Medulla oblongata (tissue), 1 donor: ENCODE data around the gene FCHSD2.
A peak's percentile ranks its signal among the peaks of the same experiment; 100 is the strongest.
"Not testable (repeated sequence)": the region's sequence is repeated elsewhere in the genome, so short reads cannot be mapped to it uniquely, and the experiment has no call there.

ENCODE experiments used
- DNase-seq: peaks from one replicate; pipeline ENCODE4 v3.0.0-alpha.2; 2015; ENCODE audit errors: extremely low spot score

FCHSD2 gene

GRCh38 chr11:73059915-73060314, 82.2 kb downstream of the FCHSD2 start:
- no peak for DNase-seq

DNA sequence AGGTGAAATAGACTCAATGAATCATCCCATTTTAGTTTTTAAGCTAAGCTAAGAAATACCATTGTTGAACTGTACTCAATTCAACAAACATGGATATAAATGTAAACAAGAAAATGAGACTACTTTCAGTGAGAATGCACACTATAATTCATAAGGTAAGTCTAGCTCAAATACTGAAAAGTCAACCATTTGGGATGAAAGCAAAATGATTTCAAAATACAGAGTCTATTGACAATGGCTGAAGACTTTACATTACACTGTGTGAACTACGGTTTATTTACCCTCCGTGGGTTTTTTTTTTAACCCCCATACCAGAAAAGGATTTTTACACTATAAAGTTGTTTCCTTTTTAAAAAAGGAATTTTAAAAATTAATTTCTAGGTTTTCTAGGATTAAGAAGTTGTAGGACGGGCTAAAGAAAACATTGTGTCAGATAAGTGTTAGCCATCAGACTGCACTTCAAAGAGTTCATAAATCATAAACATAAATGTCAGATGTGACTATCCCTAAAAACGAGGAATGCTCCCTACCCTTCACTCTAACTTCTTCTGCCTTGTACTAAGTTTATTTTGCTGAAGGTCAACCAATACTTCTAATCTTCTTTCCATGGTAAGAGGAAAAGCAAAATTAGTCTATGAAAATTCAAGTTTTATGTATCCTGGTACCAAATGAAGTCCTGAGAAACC, 83.0 kb downstream of the FCHSD2 start:
- no peak for DNase-seq

DNA sequence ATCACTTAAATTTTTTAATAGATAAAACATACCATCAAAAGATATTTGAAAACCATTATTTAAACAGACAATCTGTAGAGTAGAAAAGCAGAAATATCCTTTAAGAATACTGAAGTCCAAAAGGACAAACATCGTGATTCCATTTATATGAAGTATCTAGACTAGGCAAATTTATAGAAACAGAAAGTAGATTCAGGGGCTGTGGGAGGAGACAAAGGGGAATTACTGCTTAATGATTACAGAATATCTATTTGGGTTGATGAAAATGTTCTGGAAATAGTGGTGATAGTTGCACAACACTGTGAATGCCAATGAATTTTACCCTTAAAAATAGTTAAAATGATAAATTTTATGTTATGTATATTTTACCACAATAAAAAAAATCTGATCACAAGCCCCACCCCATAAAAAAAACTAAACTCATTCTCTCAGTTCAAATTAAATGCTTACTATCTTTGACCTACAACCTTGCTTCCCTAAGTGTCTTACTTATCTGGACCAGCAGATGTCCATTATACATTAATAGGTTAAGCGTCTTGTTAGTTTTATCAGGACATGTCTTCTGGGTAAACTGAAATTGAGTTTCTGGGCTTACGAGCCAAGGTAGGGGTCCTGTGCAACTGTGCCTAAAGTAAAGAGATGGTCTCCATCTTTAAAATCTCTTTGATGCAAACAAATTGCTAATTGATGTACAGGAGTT, 86.3 kb downstream of the FCHSD2 start:
- DNase-seq = no peak

- no peak for DNase-seq
Measured at GRCh38 chr11:73055002-73055401, 87.1 kb downstream of the FCHSD2 start.

DNA sequence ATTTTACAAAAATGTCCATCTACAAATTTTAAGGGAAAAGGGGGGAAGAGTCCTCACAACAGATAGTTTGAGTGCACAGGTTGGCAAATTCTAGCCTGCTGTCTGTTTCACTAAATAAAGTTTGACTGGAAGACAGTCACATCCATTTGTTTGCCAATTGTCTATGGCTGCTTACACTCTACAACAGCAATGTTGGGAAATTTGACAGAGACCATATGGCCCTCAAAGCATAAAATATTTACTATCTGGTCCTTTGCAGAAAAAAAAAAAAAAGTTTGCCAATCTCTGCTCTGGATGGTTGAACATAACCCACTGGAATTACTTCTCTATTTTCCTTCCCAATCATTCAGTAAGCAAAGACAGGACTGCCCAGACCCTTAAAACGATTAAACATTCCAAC, 88.2 kb downstream of the FCHSD2 start:
- DNase-seq = no peak

DNA sequence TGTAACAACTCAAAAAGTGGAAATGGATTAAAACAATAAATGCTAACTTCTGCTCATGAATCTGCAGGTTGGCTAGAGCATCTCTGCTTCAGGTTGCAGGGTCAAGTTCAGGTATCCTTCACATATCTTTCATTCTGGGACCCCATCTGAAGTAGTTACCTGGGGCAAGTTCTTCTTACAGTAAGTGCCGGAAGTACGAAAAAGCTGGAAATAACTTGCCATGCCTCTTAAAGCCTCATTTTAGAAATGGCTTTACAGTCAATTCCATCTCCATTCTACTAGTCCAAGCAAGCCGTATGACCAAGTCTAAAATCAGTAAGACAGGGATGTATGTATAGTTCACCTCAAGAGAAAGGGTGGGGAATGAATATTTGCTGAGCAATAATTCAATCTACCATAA, 93.7 kb downstream of the FCHSD2 start:
- DNase-seq = peak; percentile 7

GRCh38 chr11:73047773-73048371, 94.2 kb downstream of the FCHSD2 start:
- peak; percentile 55 for DNase-seq

DNA sequence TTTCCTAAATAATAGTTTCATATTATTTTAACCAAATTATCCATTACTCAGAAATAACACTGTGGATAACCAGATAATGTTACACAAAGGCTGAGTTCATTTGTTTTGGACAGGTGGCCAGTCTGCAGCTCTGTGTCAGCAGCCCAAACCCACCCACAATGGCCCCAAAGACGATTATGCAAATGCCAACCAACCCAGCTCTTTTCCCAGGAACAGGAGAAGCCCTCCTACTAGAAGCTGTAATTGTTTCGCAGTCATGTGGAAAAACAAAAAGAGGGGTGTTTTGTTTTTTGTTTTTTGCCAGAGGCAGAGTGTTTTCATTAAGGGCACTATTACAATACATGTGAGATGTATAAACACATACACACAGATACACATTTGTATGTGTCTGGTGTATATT, 102.1 kb downstream of the FCHSD2 start:
- DNase-seq = peak; percentile 47

GRCh38 chr11:73034777-73035176, 107.3 kb downstream of the FCHSD2 start:
- DNase-seq = no peak

GRCh38 chr11:73034331-73034730, 107.8 kb downstream of the FCHSD2 start:
- DNase-seq = no peak

- DNase-seq = no peak
Measured at GRCh38 chr11:73030130-73030529, 112.0 kb downstream of the FCHSD2 start.

DNA sequence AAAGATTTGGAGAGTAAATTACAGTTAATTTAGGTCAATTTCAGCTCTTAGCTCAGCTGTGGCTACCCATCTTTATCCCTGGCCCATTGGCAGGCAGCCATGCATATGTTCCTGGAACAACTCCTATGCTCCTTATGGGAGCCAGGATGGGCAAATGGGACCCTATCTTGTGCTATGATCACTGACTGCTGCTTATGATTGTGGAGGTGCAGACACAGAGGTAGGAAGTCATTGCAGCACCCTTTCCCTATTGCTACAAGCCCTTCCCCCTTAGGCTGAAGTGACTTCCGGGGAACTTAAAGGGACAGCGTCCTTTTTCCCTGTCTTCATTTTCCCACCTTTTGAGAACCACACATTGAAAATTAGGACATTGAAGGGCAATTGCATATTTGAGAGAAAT, 112.7 kb downstream of the FCHSD2 start:
- DNase-seq = no peak

- DNase-seq = peak; percentile 27
Measured at GRCh38 chr11:73028611-73029010, 113.5 kb downstream of the FCHSD2 start.

- not testable (repeated sequence) for DNase-seq
Measured at GRCh38 chr11:73027840-73028239, 114.3 kb downstream of the FCHSD2 start.

- DNase-seq = no peak
Measured at GRCh38 chr11:73024639-73025038, 117.5 kb downstream of the FCHSD2 start.

DNA sequence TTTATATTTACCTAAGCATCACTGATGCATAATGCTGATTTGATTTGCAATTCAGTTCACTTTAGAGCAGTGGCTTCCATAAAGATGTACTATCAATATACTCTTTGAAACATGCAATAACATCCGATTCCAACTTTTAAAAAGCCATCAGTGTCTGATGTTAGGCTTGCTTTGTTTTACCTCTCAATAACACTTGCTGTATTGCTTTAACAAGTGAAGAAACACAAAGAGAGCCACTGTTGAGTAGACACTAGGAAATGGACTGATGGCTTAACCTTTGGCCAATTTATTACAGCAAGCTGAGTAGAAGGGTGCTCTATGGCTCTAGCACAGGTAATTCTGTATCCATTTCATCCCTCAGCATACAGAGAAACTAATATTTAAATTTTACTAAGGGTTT, 122.1 kb downstream of the FCHSD2 start:
- peak; percentile 50 for DNase-seq

- peak; percentile 77 for DNase-seq
Measured at GRCh38 chr11:73019449-73019848, 122.7 kb downstream of the FCHSD2 start.

- no peak for DNase-seq
Measured at GRCh38 chr11:73018856-73019255, 123.3 kb downstream of the FCHSD2 start.

DNA sequence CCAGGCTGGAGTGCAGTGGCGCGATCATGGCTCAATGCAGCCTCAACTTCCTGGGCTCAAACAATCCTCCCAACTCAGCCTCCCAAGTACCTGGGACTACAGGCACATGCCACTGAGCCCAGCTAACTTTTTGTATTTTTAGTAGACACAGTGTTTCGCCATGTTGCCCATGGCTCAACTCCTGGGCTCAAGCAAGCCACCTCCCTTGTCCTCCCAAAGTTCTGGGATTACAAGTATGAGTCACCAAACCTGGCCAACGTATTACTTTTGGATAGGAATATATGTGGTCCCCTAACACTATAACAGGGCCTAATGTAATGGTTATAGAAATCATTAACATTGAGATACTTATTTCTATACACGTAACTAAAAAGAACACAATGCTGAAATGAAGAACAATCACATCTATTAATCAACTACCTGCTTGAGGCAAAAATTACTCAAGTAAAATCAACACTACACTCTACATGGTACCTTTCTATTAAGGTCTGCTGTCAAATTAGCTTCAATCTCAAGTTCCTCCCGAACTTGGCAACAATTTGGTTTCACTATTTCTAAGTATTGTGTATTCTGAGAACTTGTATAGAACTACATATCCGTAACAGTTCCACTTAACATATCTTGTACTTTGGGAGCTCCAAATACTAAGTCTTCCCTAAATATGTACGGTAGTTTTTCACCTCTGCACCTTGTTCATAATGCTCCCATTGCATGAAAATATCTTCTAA, 124.9 kb downstream of the FCHSD2 start:
- peak; percentile 18 for DNase-seq

DNA sequence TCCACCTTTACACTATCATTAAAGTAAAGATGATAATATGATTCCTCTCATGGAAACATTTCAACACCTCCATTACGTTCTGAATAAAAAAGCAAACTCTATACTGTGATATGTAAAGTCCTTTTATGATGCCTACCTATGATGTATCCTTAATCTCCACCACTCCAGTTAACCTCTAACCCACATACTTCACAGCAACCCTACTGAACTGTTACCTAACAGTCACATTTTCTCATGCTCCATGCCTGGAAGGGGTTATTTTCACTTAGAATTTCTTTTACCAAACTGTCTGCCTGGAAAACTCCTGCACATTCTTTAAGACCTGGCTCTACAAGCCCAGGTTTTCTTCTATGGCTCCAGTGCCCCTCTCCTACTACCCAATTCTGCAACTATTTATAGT, 129.1 kb downstream of the FCHSD2 start:
- DNase-seq = no peak

DNA sequence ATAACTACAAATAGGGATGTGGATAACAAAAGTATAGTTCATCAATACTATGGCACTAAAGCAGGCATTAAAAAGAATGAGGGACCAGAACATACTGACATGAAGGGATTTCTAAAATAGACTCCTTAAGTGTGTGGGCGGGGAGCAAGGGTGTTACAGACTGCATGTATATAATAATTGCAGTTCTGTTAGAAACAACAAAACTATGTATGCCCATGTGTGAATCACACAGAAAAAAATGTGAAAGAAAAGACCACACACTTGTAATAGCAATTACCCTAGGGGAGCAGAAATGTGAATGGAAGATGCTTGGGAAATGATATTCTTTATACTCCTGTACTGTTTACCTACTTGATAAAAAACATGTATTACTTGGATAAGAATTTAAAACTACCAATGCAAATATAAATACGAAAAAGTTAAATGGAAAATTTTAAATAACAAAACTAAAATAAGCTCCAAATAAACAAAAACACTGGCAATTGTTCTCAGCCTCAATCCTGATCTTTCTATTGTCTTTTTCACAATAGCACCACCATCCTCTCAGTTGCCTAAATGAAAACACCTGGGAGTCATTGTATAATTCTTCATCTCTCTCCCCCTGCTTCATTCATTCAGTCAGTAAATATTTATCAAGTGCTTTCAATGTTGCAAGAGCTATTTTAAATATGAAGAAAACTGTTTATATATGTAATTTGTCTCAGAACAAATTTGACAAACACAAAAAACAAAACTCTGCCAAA, 129.8 kb downstream of the FCHSD2 start:
- no peak for DNase-seq
